ENCODE results near the gene RFPL4A. TPM values are rescaled to one million over a fixed set of nuclear protein-coding genes. Genes with fewer than 3 reads are reported as not detected.
"Not testable (repeated sequence)": the region's sequence is repeated elsewhere in the genome, so short reads cannot be mapped to it uniquely, and the experiment has no call there.

RFPL4A gene
- total and polyA plus RNA-seq, 7 experiments from 2014 or later, result not detected

GRCh38 chr19:55720214-55720746 lies 38.6 kb upstream of the RFPL4A start:
- peaks cover 0 to 15% (median 4%) of the 10 kb centered on the region in 5 donors for H3K36me3 Mint-ChIP-seq
- no peak overlapping the region for H3K27ac Mint-ChIP-seq
- Histone ChIP-seq H3K36me3 (ENCODE audit: control insufficient read depth in 2 of 3, insufficient read depth in 3 of 3, low read length in 3 of 3) (no peaks in the 10 kb centered on the region), H3K4me1 (ENCODE audit: control insufficient read depth in 2 of 2, insufficient read depth in 2 of 2, low read length in 2 of 2) (no peaks in the 10 kb centered on the region), H3K9me3 (ENCODE audit: control insufficient read depth in 2 of 3, low read length in 3 of 3) (peaks cover 0 to 21% (median 0%) of the 10 kb centered on the region in 3 experiments), H3K27ac (ENCODE audit: low read depth, low read length) (no peak overlapping the region), H3K27me3 (ENCODE audit: control insufficient read depth in 2 of 2, insufficient read depth in 2 of 2, low read length in 2 of 2) (no peaks in the 10 kb centered on the region), H3K4me3 (ENCODE audit: low read length) (no peak overlapping the region)
- peaks cover 0 to 66% (median 54%) of the 10 kb centered on the region in 5 donors for H3K27me3 Mint-ChIP-seq
- no peak for ATAC-seq
- DNase-seq, result no peak
- no peaks in the 10 kb centered on the region for H3K4me1 Mint-ChIP-seq
- intact Hi-C loops (cut with micrococcal nuclease), result no loop called here
- CTCF ChIA-PET, result no interaction called here
- H3K4me3 Mint-ChIP-seq, result no peak overlapping the region
- POLR2A ChIA-PET, result no interaction called here
- peaks cover 10 to 42% (median 26%) of the 10 kb centered on the region in 11 donors for H3K9me3 Mint-ChIP-seq

GRCh38 chr19:55720801-55721200 lies 38.1 kb upstream of the RFPL4A start:
- peaks cover 0 to 15% (median 4%) of the 10 kb centered on the region in 5 donors for H3K36me3 Mint-ChIP-seq
- no peak overlapping the region for H3K4me3 ChIP-seq (ENCODE audit: low read length)
- ChIA-PET CTCF (no interaction called here), POLR2A (no interaction called here)
- H3K4me1 ChIP-seq (ENCODE audit: control insufficient read depth in 2 of 2, insufficient read depth in 2 of 2, low read length in 2 of 2), result no peaks in the 10 kb centered on the region
- peaks cover 10 to 42% (median 26%) of the 10 kb centered on the region in 11 donors for H3K9me3 Mint-ChIP-seq
- no peak for DNase-seq
- H3K27ac Mint-ChIP-seq, result no peak overlapping the region
- no peaks in the 10 kb centered on the region for H3K27me3 ChIP-seq (ENCODE audit: control insufficient read depth in 2 of 2, insufficient read depth in 2 of 2, low read length in 2 of 2)
- H3K27me3 Mint-ChIP-seq, result peaks cover 0 to 71% (median 54%) of the 10 kb centered on the region in 5 donors
- H3K36me3 ChIP-seq (ENCODE audit: control insufficient read depth in 2 of 3, insufficient read depth in 3 of 3, low read length in 3 of 3), result no peaks in the 10 kb centered on the region
- ATAC-seq, result no peak
- intact Hi-C loops (cut with micrococcal nuclease), result no loop called here
- H3K4me1 Mint-ChIP-seq, result no peaks in the 10 kb centered on the region
- H3K9me3 ChIP-seq (ENCODE audit: control insufficient read depth in 2 of 3, low read length in 3 of 3), result peaks cover 0 to 21% (median 0%) of the 10 kb centered on the region in 3 experiments
- no peak overlapping the region for H3K4me3 Mint-ChIP-seq
- H3K27ac ChIP-seq (ENCODE audit: low read depth, low read length), result no peak overlapping the region

- Mint-ChIP-seq H3K27me3 (peaks cover 0 to 62% (median 42%) of the 10 kb centered on the region in 5 donors), H3K9me3 (peaks cover 10 to 42% (median 26%) of the 10 kb centered on the region in 11 donors), H3K36me3 (peaks cover 0 to 11% (median 4%) of the 10 kb centered on the region in 5 donors), H3K4me3 (no peak overlapping the region), H3K27ac (no peak overlapping the region), H3K4me1 (no peaks in the 10 kb centered on the region)
- ChIA-PET CTCF (no interaction called here), POLR2A (no interaction called here)
- no peak overlapping the region for H3K27ac ChIP-seq (ENCODE audit: low read depth, low read length)
- intact Hi-C loops (cut with micrococcal nuclease), result no loop called here
- no peak overlapping the region for H3K4me3 ChIP-seq (ENCODE audit: low read length)
- no peaks in the 10 kb centered on the region for H3K36me3 ChIP-seq (ENCODE audit: control insufficient read depth in 2 of 3, insufficient read depth in 3 of 3, low read length in 3 of 3)
- ATAC-seq, result no peak
- no peaks in the 10 kb centered on the region for H3K4me1 ChIP-seq (ENCODE audit: control insufficient read depth in 2 of 2, insufficient read depth in 2 of 2, low read length in 2 of 2)
- DNase-seq, result no peak
- H3K9me3 ChIP-seq (ENCODE audit: control insufficient read depth in 2 of 3, low read length in 3 of 3), result peaks cover 0 to 21% (median 0%) of the 10 kb centered on the region in 3 experiments
- H3K27me3 ChIP-seq (ENCODE audit: control insufficient read depth in 2 of 2, insufficient read depth in 2 of 2, low read length in 2 of 2), result no peaks in the 10 kb centered on the region
These were observed 35.4 kb upstream of the RFPL4A start for GRCh38 chr19:55723491-55723890.

- H3K4me3 ChIP-seq (ENCODE audit: low read length); H3K27ac Mint-ChIP-seq; H3K4me3 Mint-ChIP-seq; POLR2A ChIA-PET; intact Hi-C loops (cut with micrococcal nuclease); H3K4me1 ChIP-seq (ENCODE audit: control insufficient read depth in 2 of 2, insufficient read depth in 2 of 2, low read length in 2 of 2); H3K27me3 ChIP-seq (ENCODE audit: control insufficient read depth in 2 of 2, insufficient read depth in 2 of 2, low read length in 2 of 2); H3K36me3 ChIP-seq (ENCODE audit: control insufficient read depth in 2 of 3, insufficient read depth in 3 of 3, low read length in 3 of 3); ATAC-seq; H3K36me3 Mint-ChIP-seq; H3K4me1 Mint-ChIP-seq; H3K27ac ChIP-seq (ENCODE audit: low read depth, low read length); DNase-seq; H3K9me3 ChIP-seq (ENCODE audit: control insufficient read depth in 2 of 3, low read length in 3 of 3); CTCF ChIA-PET: not testable (repeated sequence)
- H3K9me3 Mint-ChIP-seq, result peaks cover 0 to 24% (median 8%) of the 10 kb centered on the region in 11 donors
- H3K27me3 Mint-ChIP-seq, result peaks cover 0 to 17% (median 6%) of the 10 kb centered on the region in 5 donors
These were observed 28.5 kb upstream of the RFPL4A start for GRCh38 chr19:55730378-55730777.

GRCh38 chr19:55738302-55738701 lies 20.6 kb upstream of the RFPL4A start, which contains the start of gene NLRP9:
Gene NLRP9 (minus strand): TSS chr19:55738402. CDS start chr19:55738374, 28 bp downstream.
- Histone ChIP-seq H3K4me3 (ENCODE audit: low read length) (no peak within 1 kb of the TSS), H3K4me1 (ENCODE audit: control insufficient read depth in 2 of 2, insufficient read depth in 2 of 2, low read length in 2 of 2) (no peaks in the 10 kb centered on the region), H3K27ac (ENCODE audit: low read depth, low read length) (no peak within 1 kb of the TSS), H3K9me3 (ENCODE audit: control insufficient read depth in 2 of 3, low read length in 3 of 3) (no peaks in the 10 kb centered on the region), H3K27me3 (ENCODE audit: control insufficient read depth in 2 of 2, insufficient read depth in 2 of 2, low read length in 2 of 2) (no peaks in the 10 kb centered on the region), H3K36me3 (ENCODE audit: control insufficient read depth in 2 of 3, insufficient read depth in 3 of 3, low read length in 3 of 3) (no peaks in the 10 kb centered on the region)
- POLR2A ChIA-PET, result no interaction called here
- Mint-ChIP-seq H3K27ac (no peak within 1 kb of the TSS), H3K4me1 (no peaks in the 10 kb centered on the region), H3K36me3 (peaks cover 0 to 3% (median 0%) of the 10 kb centered on the region in 5 donors), H3K27me3 (peaks cover 0 to 28% (median 19%) of the 10 kb centered on the region in 5 donors), H3K4me3 (no peak within 1 kb of the TSS), H3K9me3 (peaks cover 0 to 6% (median under 1%) of the 10 kb centered on the region in 11 donors)
- ATAC-seq (no peak), DNase-seq (no peak)
- CTCF ChIA-PET, result no interaction called here
- intact Hi-C loops (cut with micrococcal nuclease), result no loop called here

- no peaks in the 10 kb centered on the region for H3K4me1 ChIP-seq (ENCODE audit: control insufficient read depth in 2 of 2, insufficient read depth in 2 of 2, low read length in 2 of 2)
- DNase-seq (no peak), ATAC-seq (no peak)
- Mint-ChIP-seq H3K27ac (no peak overlapping the region), H3K36me3 (peaks cover 0 to 3% (median 0%) of the 10 kb centered on the region in 5 donors), H3K9me3 (peaks cover 0 to 3% (median 0%) of the 10 kb centered on the region in 11 donors), H3K4me1 (no peaks in the 10 kb centered on the region), H3K4me3 (no peak overlapping the region), H3K27me3 (peaks cover 0 to 16% (median 13%) of the 10 kb centered on the region in 5 donors)
- H3K9me3 ChIP-seq (ENCODE audit: control insufficient read depth in 2 of 3, low read length in 3 of 3), result no peaks in the 10 kb centered on the region
- no peak overlapping the region for H3K4me3 ChIP-seq (ENCODE audit: low read length)
- ChIA-PET POLR2A (no interaction called here), CTCF (no interaction called here)
- no peak overlapping the region for H3K27ac ChIP-seq (ENCODE audit: low read depth, low read length)
- no peaks in the 10 kb centered on the region for H3K36me3 ChIP-seq (ENCODE audit: control insufficient read depth in 2 of 3, insufficient read depth in 3 of 3, low read length in 3 of 3)
- intact Hi-C loops (cut with micrococcal nuclease), result no loop called here
- no peaks in the 10 kb centered on the region for H3K27me3 ChIP-seq (ENCODE audit: control insufficient read depth in 2 of 2, insufficient read depth in 2 of 2, low read length in 2 of 2)
These were observed 8.2 kb upstream of the RFPL4A start for GRCh38 chr19:55750715-55751114.

GRCh38 chr19:55753401-55753800 lies 5.5 kb upstream of the RFPL4A start:
- no peak overlapping the region for H3K4me3 Mint-ChIP-seq
- H3K36me3 Mint-ChIP-seq, result peaks cover 0 to 5% (median 0%) of the 10 kb centered on the region in 5 donors
- H3K27ac ChIP-seq (ENCODE audit: low read depth, low read length), result no peak overlapping the region
- H3K4me1 ChIP-seq (ENCODE audit: control insufficient read depth in 2 of 2, insufficient read depth in 2 of 2, low read length in 2 of 2), result no peaks in the 10 kb centered on the region
- peaks cover 0 to 9% (median 1%) of the 10 kb centered on the region in 11 donors for H3K9me3 Mint-ChIP-seq
- CTCF ChIA-PET, result no interaction called here
- H3K27me3 ChIP-seq (ENCODE audit: control insufficient read depth in 2 of 2, insufficient read depth in 2 of 2, low read length in 2 of 2), result no peaks in the 10 kb centered on the region
- peaks cover 0 to 37% (median 18%) of the 10 kb centered on the region in 5 donors for H3K27me3 Mint-ChIP-seq
- no peaks in the 10 kb centered on the region for H3K4me1 Mint-ChIP-seq
- POLR2A ChIA-PET, result no interaction called here
- ATAC-seq, result no peak
- DNase-seq, result no peak
- H3K4me3 ChIP-seq (ENCODE audit: low read length), result no peak overlapping the region
- no peaks in the 10 kb centered on the region for H3K9me3 ChIP-seq (ENCODE audit: control insufficient read depth in 2 of 3, low read length in 3 of 3)
- H3K27ac Mint-ChIP-seq, result no peak overlapping the region
- H3K36me3 ChIP-seq (ENCODE audit: control insufficient read depth in 2 of 3, insufficient read depth in 3 of 3, low read length in 3 of 3), result no peaks in the 10 kb centered on the region
- intact Hi-C loops (cut with micrococcal nuclease), result no loop called here

Measured in naive thymus-derived CD4-positive, alpha-beta T cell (primary cell).